ENCODE data around the gene ANXA4. TPM values are rescaled to one million over a fixed set of nuclear protein-coding genes. Genes with fewer than 3 reads are reported as not detected.

The ANXA4 gene
- total RNA-seq, 1 donor from 2014 or later, result 4.7 TPM

GRCh38 chr2:69729781-69730180 is 12.2 kb upstream of the ANXA4 start:
- Mint-ChIP-seq H3K4me1 (peaks cover 2% of the 10 kb centered on the region), H3K27ac (no peak overlapping the region), H3K27me3 (ENCODE audit: insufficient read depth, low read depth) (no peaks in the 10 kb centered on the region), H3K36me3 (no peaks in the 10 kb centered on the region), H3K9me3 (no peaks in the 10 kb centered on the region), H3K4me3 (no peak overlapping the region)
- Histone ChIP-seq H3K27me3 (no peaks in the 10 kb centered on the region), H3K9me3 (ENCODE audit: low read depth) (no peaks in the 10 kb centered on the region), H3K4me3 (no peak overlapping the region), H3K27ac (no peak overlapping the region), H3K9ac (no peak overlapping the region), H3K36me3 (no peaks in the 10 kb centered on the region), H4K20me1 (ENCODE audit: low read depth) (no peaks in the 10 kb centered on the region), H3F3A (ENCODE audit: low read depth) (no peaks in the 10 kb centered on the region), H2AFZ (replicated peaks) (no peak overlapping the region), H3K79me2 (ENCODE audit: low read depth) (no peaks in the 10 kb centered on the region), H3K4me1 (no peaks in the 10 kb centered on the region), H3K4me2 (no peak overlapping the region)
- no peak for DNase-seq (ENCODE audit: low spot score)
- no peak for TF ChIP-seq EZH2 (IDR thresholded peaks at IDR 0.05)
- no peak for TF ChIP-seq EZH2phosphoT487 (IDR thresholded peaks at IDR 0.05)
- TF ChIP-seq CTCF (IDR thresholded peaks at IDR 0.05), result no peak

GRCh38 chr2:69731147-69731970 is 10.6 kb upstream of the ANXA4 start:
- H3K9me3 ChIP-seq (ENCODE audit: low read depth), result no peaks in the 10 kb centered on the region
- no peak overlapping the region for H2AFZ ChIP-seq (replicated peaks)
- no peak overlapping the region for H3K4me2 ChIP-seq
- H3K9ac ChIP-seq, result no peak overlapping the region
- H3K27ac Mint-ChIP-seq, result no peak overlapping the region
- H3K36me3 ChIP-seq, result no peaks in the 10 kb centered on the region
- no peaks in the 10 kb centered on the region for H3K4me1 ChIP-seq
- no peaks in the 10 kb centered on the region for H3K4me1 Mint-ChIP-seq
- no peak for DNase-seq (ENCODE audit: low spot score)
- no peaks in the 10 kb centered on the region for H3K27me3 ChIP-seq
- no peaks in the 10 kb centered on the region for H3K79me2 ChIP-seq (ENCODE audit: low read depth)
- H3K4me3 ChIP-seq, result no peak overlapping the region
- no peaks in the 10 kb centered on the region for H3K36me3 Mint-ChIP-seq
- no peaks in the 10 kb centered on the region for H3F3A ChIP-seq (ENCODE audit: low read depth)
- no peaks in the 10 kb centered on the region for H4K20me1 ChIP-seq (ENCODE audit: low read depth)
- H3K9me3 Mint-ChIP-seq, result no peaks in the 10 kb centered on the region
- H3K27ac ChIP-seq, result no peak overlapping the region
- no peak overlapping the region for H3K4me3 Mint-ChIP-seq
- no peaks in the 10 kb centered on the region for H3K27me3 Mint-ChIP-seq (ENCODE audit: insufficient read depth, low read depth)
- no peak for TF ChIP-seq EZH2 (IDR thresholded peaks at IDR 0.05)
- no peak for TF ChIP-seq EZH2phosphoT487 (IDR thresholded peaks at IDR 0.05)
- TF ChIP-seq CTCF (IDR thresholded peaks at IDR 0.05), result no peak

GRCh38 chr2:69733342-69734034 is 8.4 kb upstream of the ANXA4 start:
- H3K79me2 ChIP-seq (ENCODE audit: low read depth), result no peaks in the 10 kb centered on the region
- H3K27ac Mint-ChIP-seq, result no peak overlapping the region
- no peaks in the 10 kb centered on the region for H3K4me1 Mint-ChIP-seq
- H3F3A ChIP-seq (ENCODE audit: low read depth), result no peaks in the 10 kb centered on the region
- H3K36me3 Mint-ChIP-seq, result no peaks in the 10 kb centered on the region
- H3K4me3 ChIP-seq, result no peak overlapping the region
- no peaks in the 10 kb centered on the region for H3K4me1 ChIP-seq
- H3K9ac ChIP-seq, result no peak overlapping the region
- H2AFZ ChIP-seq (replicated peaks), result no peak overlapping the region
- no peaks in the 10 kb centered on the region for H3K36me3 ChIP-seq
- no peak overlapping the region for H3K4me3 Mint-ChIP-seq
- no peaks in the 10 kb centered on the region for H3K9me3 ChIP-seq (ENCODE audit: low read depth)
- no peak for DNase-seq (ENCODE audit: low spot score)
- H3K9me3 Mint-ChIP-seq, result no peaks in the 10 kb centered on the region
- no peaks in the 10 kb centered on the region for H4K20me1 ChIP-seq (ENCODE audit: low read depth)
- H3K27ac ChIP-seq, result no peak overlapping the region
- H3K4me2 ChIP-seq, result no peak overlapping the region
- H3K27me3 ChIP-seq, result no peaks in the 10 kb centered on the region
- TF ChIP-seq CTCF (IDR thresholded peaks at IDR 0.05) (no peak), EZH2 (IDR thresholded peaks at IDR 0.05) (no peak)
- H3K27me3 Mint-ChIP-seq (ENCODE audit: insufficient read depth, low read depth), result no peaks in the 10 kb centered on the region
